Ecto neural progenitor cell (in vitro differentiated cells): ENCODE measurements around the gene FAM163A.
"Not testable (repeated sequence)": the region's sequence is repeated elsewhere in the genome, so short reads cannot be mapped to it uniquely, and the experiment has no call there.

Experiments used
- DNase-seq: peaks from one replicate; pipeline ENCODE4 v3.0.0-alpha.2; 2018; ENCODE audit warnings: low spot score

FAM163A gene

DNA sequence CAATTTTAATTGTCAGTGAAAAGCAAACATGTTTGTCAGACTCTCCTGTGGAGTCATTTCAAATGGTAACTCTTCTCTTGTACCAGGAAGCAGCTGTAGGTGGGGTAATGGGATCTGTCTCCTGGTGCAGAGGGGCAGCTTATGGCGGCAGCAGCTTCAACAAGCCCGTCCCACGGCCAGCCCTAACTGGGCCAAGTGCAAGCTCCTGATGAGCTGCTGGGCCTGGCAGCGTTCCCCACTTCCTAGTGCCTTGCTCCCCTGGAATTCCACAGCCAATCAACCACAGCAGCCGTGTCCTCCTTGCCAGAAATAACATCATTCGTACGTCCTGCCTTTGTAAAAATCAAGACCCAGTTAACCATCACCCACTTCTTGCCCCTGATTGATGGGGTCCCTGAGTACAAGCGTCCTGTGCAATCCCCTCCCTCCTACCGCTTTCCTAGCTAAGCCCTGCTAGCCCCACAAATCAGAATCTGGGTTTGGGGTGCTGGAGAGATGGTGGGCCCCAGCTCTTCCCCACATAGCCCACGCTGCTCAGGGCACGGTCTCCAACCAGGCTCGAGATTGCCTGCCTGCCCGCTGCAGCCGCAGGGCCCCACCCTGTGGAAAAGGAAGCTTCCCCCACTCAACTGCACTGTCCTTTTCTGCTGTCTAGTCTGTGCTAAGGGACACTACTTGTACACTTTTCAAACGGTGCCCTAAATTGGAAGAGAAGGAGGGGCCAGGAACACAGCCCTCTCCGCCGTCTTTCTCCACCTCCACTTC is 73.3 kb downstream of the FAM163A start:
- DNase-seq, result no peak

DNA sequence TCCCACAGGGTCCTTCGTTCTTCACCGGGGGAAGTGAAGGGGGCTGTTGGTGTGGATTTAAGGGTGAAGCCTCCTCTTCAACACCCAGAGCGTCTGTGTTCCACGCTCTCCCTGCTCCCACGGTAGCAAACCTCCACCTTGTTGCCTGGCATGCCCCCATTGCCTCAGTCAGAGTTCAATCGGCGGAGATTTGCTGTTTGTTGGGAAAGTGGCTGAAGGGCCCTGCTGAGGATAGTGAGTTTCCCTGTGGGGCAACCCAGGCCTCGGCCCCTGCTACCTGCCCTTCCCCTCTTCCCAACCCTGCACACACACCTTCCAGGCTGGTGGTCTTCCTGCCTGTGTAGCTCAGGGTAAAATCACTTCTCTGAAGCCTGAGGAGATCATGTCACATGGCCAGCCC is 74.0 kb downstream of the FAM163A start:
- no peak for DNase-seq

- DNase-seq, result no peak
Observed at GRCh38 chr1:179817789-179818188, 74.7 kb downstream of the FAM163A start.

DNA sequence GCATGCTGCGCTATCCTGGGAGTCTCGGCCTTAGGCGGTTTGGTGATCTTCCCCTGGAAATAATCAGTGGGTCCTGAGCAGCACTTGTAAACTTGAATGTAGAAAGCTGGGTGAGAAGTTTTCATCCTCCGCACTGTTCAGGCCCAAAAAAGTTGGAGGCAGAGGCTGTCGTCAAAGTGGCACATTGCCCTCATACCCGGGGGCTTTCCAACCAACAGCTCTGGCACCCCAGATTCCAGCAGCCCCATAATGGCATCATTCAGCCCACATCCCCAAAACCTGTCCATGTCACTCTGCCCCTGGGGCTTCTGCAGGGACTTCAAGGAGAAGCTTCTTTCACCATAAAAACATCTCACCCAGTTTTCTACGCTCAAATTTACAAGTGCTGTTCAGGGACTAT is 75.2 kb downstream of the FAM163A start:
- DNase-seq, result no peak

- DNase-seq, result no peak
Observed at GRCh38 chr1:179818743-179819173, 75.7 kb downstream of the FAM163A start.

GRCh38 chr1:179820226-179820970 is 77.3 kb downstream of the FAM163A start:
- DNase-seq, result no peak

GRCh38 chr1:179821524-179821923 is 78.4 kb downstream of the FAM163A start:
- DNase-seq, result no peak

- no peak for DNase-seq
Observed at GRCh38 chr1:179822065-179822464, 79.0 kb downstream of the FAM163A start.

GRCh38 chr1:179823693-179824092 is 80.6 kb downstream of the FAM163A start:
- no peak for DNase-seq

GRCh38 chr1:179824265-179824664 is 81.2 kb downstream of the FAM163A start:
- DNase-seq, result peak; percentile 41

- peak; percentile 24 for DNase-seq
Observed at GRCh38 chr1:179825206-179825605, 82.1 kb downstream of the FAM163A start.

DNA sequence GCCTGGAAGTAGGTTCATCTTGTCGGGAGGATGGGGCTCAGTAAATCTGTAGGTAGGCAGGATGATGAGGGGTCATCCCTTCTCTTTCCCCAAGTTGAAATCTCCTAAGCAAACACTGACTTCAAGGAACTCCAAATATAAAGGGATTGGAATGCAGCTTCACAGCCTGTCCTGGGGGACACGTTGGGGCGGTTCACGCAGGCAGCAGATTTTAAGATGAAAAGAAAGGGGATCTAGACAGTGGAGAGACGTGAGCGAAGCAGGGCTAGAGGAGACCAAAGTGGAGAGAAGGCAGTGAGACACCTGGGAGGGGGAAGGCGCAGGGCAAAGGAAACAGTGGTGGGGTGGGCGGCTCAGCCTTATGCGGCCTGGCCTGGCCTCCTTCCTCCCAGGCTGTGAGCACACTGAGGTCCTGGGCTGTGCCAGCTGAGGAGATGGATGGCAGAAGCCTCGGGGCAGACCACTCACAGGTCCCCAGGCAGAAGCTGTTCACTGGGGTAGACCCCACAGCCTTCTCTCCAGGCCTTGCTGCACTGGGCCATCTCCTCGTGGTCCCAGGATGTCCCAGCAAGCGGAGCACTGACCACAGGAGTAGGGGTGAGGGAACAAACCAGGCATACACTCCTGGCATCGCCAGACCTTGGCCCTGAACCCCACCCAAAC is 82.8 kb downstream of the FAM163A start:
- DNase-seq, result no peak

- no peak for DNase-seq
Observed at GRCh38 chr1:179826626-179827280, 83.7 kb downstream of the FAM163A start.

DNA sequence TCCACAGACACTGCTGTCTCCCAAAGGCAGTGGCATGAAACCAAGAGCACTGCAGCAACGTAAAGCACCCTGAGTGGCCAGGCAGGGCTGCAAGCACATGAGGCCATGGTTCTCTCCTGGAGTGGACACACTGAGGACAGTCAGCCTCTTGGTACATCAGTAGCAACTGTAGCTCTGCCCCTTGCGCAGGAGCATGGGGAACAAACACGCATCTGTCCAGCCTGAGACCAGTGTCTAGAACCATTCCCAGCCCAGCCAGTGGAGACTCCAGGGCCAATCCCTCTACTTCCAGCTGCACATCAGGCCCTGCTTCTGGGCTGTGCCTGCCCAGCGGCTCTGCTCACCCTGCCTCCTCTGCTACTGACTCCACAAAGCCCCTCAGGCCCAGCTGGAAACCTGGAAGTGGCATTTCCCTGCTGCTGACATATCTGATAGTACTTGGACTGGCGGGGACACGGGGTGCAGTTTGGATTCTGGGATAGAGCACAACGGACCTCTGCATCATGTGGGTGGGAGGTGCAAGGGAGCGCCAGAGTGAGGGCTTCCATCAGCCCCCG is 85.5 kb downstream of the FAM163A start:
- DNase-seq, result no peak

DNA sequence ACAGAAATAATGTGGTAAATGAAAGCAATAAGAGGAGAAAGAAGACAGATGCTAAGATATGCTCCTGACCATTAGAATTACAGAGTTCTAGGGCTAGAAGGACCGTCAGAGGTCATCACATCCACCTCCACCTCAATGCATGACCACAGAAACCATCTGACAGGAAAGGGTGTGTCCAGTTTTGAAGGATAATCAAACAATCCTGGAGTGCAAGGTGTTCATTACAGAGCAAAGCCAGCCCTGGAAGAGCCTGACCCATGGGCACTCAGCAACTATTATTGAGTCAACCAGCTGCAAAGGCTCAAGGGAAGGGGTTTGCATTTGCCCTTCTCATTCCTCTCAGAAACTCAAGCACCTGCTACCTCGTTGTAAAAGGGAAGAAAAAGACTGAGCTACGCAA is 88.1 kb downstream of the FAM163A start:
- no peak for DNase-seq

DNA sequence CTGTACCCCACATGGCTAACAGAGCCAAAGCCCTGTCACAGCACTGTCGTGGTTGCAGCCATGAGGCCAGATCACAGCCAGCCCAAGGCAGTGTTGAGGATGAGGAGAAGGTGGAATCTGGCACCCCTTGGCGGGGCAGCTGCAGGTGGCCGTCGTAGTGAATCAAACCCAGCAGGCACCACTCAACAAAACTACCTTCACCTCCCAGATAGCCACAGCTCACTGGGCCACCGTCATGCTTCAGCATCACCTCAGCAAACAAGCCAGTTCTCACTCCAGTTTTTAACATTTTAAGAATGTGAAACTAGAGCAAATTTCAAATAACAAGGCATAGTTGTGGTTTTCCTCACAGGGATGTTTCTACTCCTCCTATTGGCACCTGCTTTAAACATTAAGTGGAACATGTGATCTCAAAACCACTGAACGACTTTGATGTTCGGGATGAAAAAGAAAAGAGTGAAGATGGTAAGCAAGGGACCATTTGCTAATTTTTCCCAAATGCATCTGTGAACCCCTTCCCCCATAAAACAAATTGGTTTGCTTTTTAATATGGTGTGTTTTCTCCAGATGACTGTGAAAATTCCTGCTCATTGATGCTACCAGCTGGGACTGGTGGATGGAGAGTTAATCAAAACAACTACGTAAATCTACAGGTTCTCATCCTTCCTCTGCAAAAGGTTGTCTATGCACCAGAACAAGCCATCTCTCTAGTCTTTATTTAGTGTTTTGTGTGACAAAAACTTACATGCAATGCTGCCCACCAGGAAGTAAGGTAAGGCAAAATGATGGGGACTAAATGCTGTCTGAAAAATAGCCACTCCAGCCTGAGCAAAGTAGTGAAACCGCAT is 89.0 kb downstream of the FAM163A start:
- DNase-seq, result no peak

- DNase-seq, result not testable (repeated sequence)
Observed at GRCh38 chr1:179836686-179837445, 93.8 kb downstream of the FAM163A start.

GRCh38 chr1:179840107-179840506 is 97.0 kb downstream of the FAM163A start:
- DNase-seq, result no peak

GRCh38 chr1:179848233-179848632 is 105.1 kb downstream of the FAM163A start:
- no peak for DNase-seq

GRCh38 chr1:179853102-179853501 is 110.0 kb downstream of the FAM163A start:
- DNase-seq, result no peak
